H9 (cell line): ENCODE data around the gene SMARCA2. TPM values are rescaled to one million over a fixed set of nuclear protein-coding genes. Genes with fewer than 3 reads are reported as not detected.

Source experiments
- DNase-seq: peaks from one replicate; pipeline ENCODE4 v3.0.0-alpha.2; 2017
- H2AFZ ChIP-seq: one replicate; pipeline ENCODE4 v1.6.1; 2013; ENCODE audit warnings: mild to moderate bottlenecking, low read length, control low read depth, moderate library complexity
- H2AK5ac ChIP-seq: 2 replicates; pipeline ENCODE4 v1.6.1; 2013; ENCODE audit warnings: low read length, control low read depth, mixed read lengths; ENCODE audit not compliant: insufficient read length
- H2BK120ac ChIP-seq: one replicate; pipeline ENCODE4 v1.6.1; 2013; ENCODE audit warnings: low read depth, mild to moderate bottlenecking, low read length, control low read depth, inconsistent platforms; ENCODE audit not compliant: poor library complexity, severe bottlenecking
- H2BK12ac ChIP-seq: 2 replicates; pipeline ENCODE4 v1.6.1; 2013; ENCODE audit warnings: low read length, control low read depth, mixed read lengths, low read depth; ENCODE audit not compliant: insufficient read length
- H2BK15ac ChIP-seq: 2 replicates; pipeline ENCODE4 v1.6.1; 2013; ENCODE audit warnings: low read depth, low read length, control low read depth
- H2BK20ac ChIP-seq: one replicate; pipeline ENCODE4 v1.6.1; 2013; ENCODE audit warnings: low read depth, mild to moderate bottlenecking, low read length, control low read depth, inconsistent platforms; ENCODE audit not compliant: poor library complexity, severe bottlenecking
- H2BK5ac ChIP-seq: 2 replicates; pipeline ENCODE4 v1.6.1; 2013; ENCODE audit warnings: low read length, control low read depth, mixed read lengths; ENCODE audit not compliant: insufficient read length
- H3K14ac ChIP-seq: 2 replicates; pipeline ENCODE4 v1.6.1; 2013; ENCODE audit warnings: low read length, control low read depth; ENCODE audit not compliant: insufficient read depth
- H3K18ac ChIP-seq: 2 replicates; pipeline ENCODE4 v1.6.1; 2013; ENCODE audit warnings: low read depth, mild to moderate bottlenecking, mixed read lengths, low read length, control low read depth; ENCODE audit not compliant: insufficient read length
- H3K23ac ChIP-seq: 2 replicates; pipeline ENCODE4 v1.6.1; 2013; ENCODE audit warnings: low read length, control low read depth, mixed read lengths, low read depth; ENCODE audit not compliant: insufficient read length
- H3K23me2 ChIP-seq: 2 replicates; pipeline ENCODE4 v1.6.1; 2013; ENCODE audit warnings: low read depth, mild to moderate bottlenecking, mixed read lengths, low read length, control low read depth; ENCODE audit not compliant: insufficient read length, poor library complexity, severe bottlenecking
- H3K27ac ChIP-seq: 2 replicates; pipeline ENCODE4 v1.5.1; 2013; ENCODE audit warnings: low read length, control low read depth, mixed read lengths, low read depth; ENCODE audit not compliant: insufficient read length
- H3K27me3 ChIP-seq: 2 replicates; pipeline ENCODE4 v1.6.1; 2013; ENCODE audit warnings: low read length, control low read depth, inconsistent platforms; ENCODE audit not compliant: insufficient read depth
- H3K4ac ChIP-seq: 2 replicates; pipeline ENCODE4 v1.6.1; 2013; ENCODE audit warnings: low read depth, mild to moderate bottlenecking, control low read depth, inconsistent platforms, low read length, moderate library complexity
- H3K4me1 ChIP-seq: 2 replicates; pipeline ENCODE4 v1.6.1; 2013; ENCODE audit warnings: low read length, control low read depth, inconsistent platforms; ENCODE audit not compliant: insufficient read depth
- H3K4me2 ChIP-seq: 2 replicates; pipeline ENCODE4 v1.6.1; 2013; ENCODE audit warnings: low read length, control low read depth, mixed read lengths; ENCODE audit not compliant: insufficient read length, insufficient read depth
- H3K56ac ChIP-seq: 2 replicates; pipeline ENCODE4 v1.6.1; 2013; ENCODE audit warnings: low read depth, mild to moderate bottlenecking, mixed read lengths, low read length, control low read depth; ENCODE audit not compliant: insufficient read length
- H3K79me1 ChIP-seq: 2 replicates; pipeline ENCODE4 v1.6.1; 2013; ENCODE audit warnings: low read depth, mild to moderate bottlenecking, moderate library complexity, low read length, control low read depth, inconsistent platforms; ENCODE audit not compliant: insufficient read depth, poor library complexity, severe bottlenecking
- H3K79me2 ChIP-seq: 2 replicates; pipeline ENCODE4 v1.6.1; 2013; ENCODE audit warnings: low read length, control low read depth, inconsistent platforms; ENCODE audit not compliant: insufficient read depth
- H3K9ac ChIP-seq: 2 replicates; pipeline ENCODE4 v1.6.1; 2013; ENCODE audit warnings: low read length, control low read depth, mixed read lengths; ENCODE audit not compliant: insufficient read length; ENCODE audit errors: extremely low read depth
- H3K9me3 ChIP-seq: one replicate; pipeline ENCODE4 v1.6.1; 2013; ENCODE audit warnings: low read depth, low read length, inconsistent platforms; ENCODE audit not compliant: control insufficient read depth
- H3T11ph ChIP-seq: one replicate; pipeline ENCODE4 v1.6.1; 2013; ENCODE audit warnings: mild to moderate bottlenecking, low read length, control low read depth, inconsistent platforms
- H4K20me1 ChIP-seq: one replicate; pipeline ENCODE4 v1.6.1; 2013; ENCODE audit not compliant: control insufficient read depth, insufficient read length, insufficient read depth
- H4K5ac ChIP-seq: 2 replicates; pipeline ENCODE4 v1.6.1; 2013; ENCODE audit warnings: low read depth, mild to moderate bottlenecking, mixed read lengths, low read length, control low read depth; ENCODE audit not compliant: insufficient read length
- H4K8ac ChIP-seq: replicated peaks from 2 replicates; pipeline ENCODE4 v1.6.1; 2013; ENCODE audit warnings: low read length, control low read depth, mixed read lengths, low read depth; ENCODE audit not compliant: insufficient read length
- H4K91ac ChIP-seq: 2 replicates; pipeline ENCODE4 v1.6.1; 2013; ENCODE audit warnings: low read depth, mild to moderate bottlenecking, moderate library complexity, mixed read lengths, low read length, control low read depth; ENCODE audit not compliant: insufficient read length
- H3K27ac Mint-ChIP-seq, 3 experiments: 2 replicates in 2 of 3; 3 replicates in 1 of 3; pipeline ENCODE4 v1.8.0; 2020 to 2021; ENCODE audit warnings: mixed read lengths in 3 of 3, mild to moderate bottlenecking in 1 of 3, moderate library complexity in 1 of 3
- H3K27me3 Mint-ChIP-seq: 2 replicates; pipeline ENCODE4 v1.8.0; 2021; ENCODE audit warnings: low read depth, mild to moderate bottlenecking, moderate library complexity, mixed read lengths
- H3K36me3 Mint-ChIP-seq, 3 experiments: 2 replicates in 2 of 3; 3 replicates in 1 of 3; pipeline ENCODE4 v1.8.0; 2020 to 2021; ENCODE audit warnings: low read depth in 3 of 3, mixed read lengths in 3 of 3; ENCODE audit not compliant: insufficient read depth in 1 of 3
- H3K4me1 Mint-ChIP-seq, 2 experiments: 2 replicates each; pipeline ENCODE4 v1.8.0; 2020; ENCODE audit warnings: mixed read lengths in 2 of 2
- H3K4me3 Mint-ChIP-seq, 2 experiments: 2 replicates in 1 of 2; 3 replicates in 1 of 2; pipeline ENCODE4 v1.8.0; 2020 to 2021; ENCODE audit warnings: mild to moderate bottlenecking in 2 of 2, mixed read lengths in 2 of 2, moderate library complexity in 1 of 2
- H3K9me3 Mint-ChIP-seq, 2 experiments: 2 replicates in 1 of 2; 3 replicates in 1 of 2; pipeline ENCODE4 v1.8.0; 2020; ENCODE audit warnings: mild to moderate bottlenecking in 2 of 2, mixed read lengths in 2 of 2, moderate library complexity in 1 of 2
- CTCF ChIP-seq: fragments of 200-600 bp; sonication (generic); conservative IDR thresholded peaks from 3 replicates; pipeline ENCODE4 v1.8.0; 2021; ENCODE audit warnings: antibody characterized with exemption, mild to moderate bottlenecking
- WGBS: extraction: QIAGEN DNeasy Blood & Tissue Kit; methylation state at CpG from one replicate; pipeline ENCODE4 v1.1.7; 2013; ENCODE audit warnings: missing lambda C conversion rate, low lambda C conversion rate, mixed read lengths; ENCODE audit not compliant: insufficient read length; ENCODE audit errors: extremely low coverage; 5-methylcytosine and 5-hydroxymethylcytosine counted together
- total RNA-seq: library from RNA; stranded (reverse); gene quantifications from 2 replicates; pipeline ENCODE4 v1.2.1, GENCODE V29; 2021

Gene SMARCA2
- total RNA-seq, 1 experiment from 2014 or later, result 15.3 TPM

- H2BK20ac ChIP-seq, result no peak overlapping the region
- no peaks in the 10 kb centered on the region for H3K9me3 ChIP-seq
- Mint-ChIP-seq H3K9me3 (no peaks in the 10 kb centered on the region), H3K36me3 (no peaks in the 10 kb centered on the region), H3K27me3 (peaks cover 11% of the 10 kb centered on the region), H3K4me3 (no peak overlapping the region), H3K27ac (no peak overlapping the region), H3K4me1 (peaks cover 16 to 24% of the 10 kb centered on the region in 2 experiments)
- H2BK15ac ChIP-seq, result no peak overlapping the region
- no peak overlapping the region for H2AK5ac ChIP-seq
- no peak overlapping the region for H2BK5ac ChIP-seq
- no peaks in the 10 kb centered on the region for H3K79me2 ChIP-seq
- no peak overlapping the region for H3T11ph ChIP-seq
- H3K23ac ChIP-seq, result no peak overlapping the region
- no peak overlapping the region for H3K4me2 ChIP-seq
- no peaks in the 10 kb centered on the region for H4K20me1 ChIP-seq
- H4K8ac ChIP-seq, result no peak overlapping the region
- DNase-seq, result no peak
- no peak overlapping the region for H3K56ac ChIP-seq
- no peak overlapping the region for H2BK120ac ChIP-seq
- no peak overlapping the region for H3K4ac ChIP-seq
- no peak overlapping the region for H3K27ac ChIP-seq
- peaks cover 5% of the 10 kb centered on the region; the same call in 1 of the 2 replicates for H3K4me1 ChIP-seq
- H3K9ac ChIP-seq, result no peak overlapping the region
- no peaks in the 10 kb centered on the region for H3K79me1 ChIP-seq
- H3K23me2 ChIP-seq, result no peaks in the 10 kb centered on the region
- H3K18ac ChIP-seq, result no peak overlapping the region
- H3K27me3 ChIP-seq, result no peaks in the 10 kb centered on the region
- H4K91ac ChIP-seq, result no peak overlapping the region
- no peak overlapping the region for H2BK12ac ChIP-seq
- no peak for TF ChIP-seq CTCF
- no peak overlapping the region for H3K14ac ChIP-seq
- no peak overlapping the region for H4K5ac ChIP-seq
- H2AFZ ChIP-seq, result no peak overlapping the region
- WGBS, result no CpG with 5 or more reads among the region's 7 CpGs
Measured at GRCh38 chr9:2028888-2029287, 13.7 kb downstream of the SMARCA2 start.
